NCI-H524 (cell line): ENCODE measurements around the gene TRANK1.
A peak's percentile ranks its signal among the peaks of the same experiment; 100 is the strongest.

Experiments used
- DNase-seq, 2 experiments: peaks; one replicate each; lab custom pipeline; 2025; lab: John Stamatoyannopoulos, UW

TRANK1 gene

GRCh38 chr3:36843065-36844051, 101.5 kb downstream of the TRANK1 start:
- peak; percentile 44 to 75 for DNase-seq

DNA sequence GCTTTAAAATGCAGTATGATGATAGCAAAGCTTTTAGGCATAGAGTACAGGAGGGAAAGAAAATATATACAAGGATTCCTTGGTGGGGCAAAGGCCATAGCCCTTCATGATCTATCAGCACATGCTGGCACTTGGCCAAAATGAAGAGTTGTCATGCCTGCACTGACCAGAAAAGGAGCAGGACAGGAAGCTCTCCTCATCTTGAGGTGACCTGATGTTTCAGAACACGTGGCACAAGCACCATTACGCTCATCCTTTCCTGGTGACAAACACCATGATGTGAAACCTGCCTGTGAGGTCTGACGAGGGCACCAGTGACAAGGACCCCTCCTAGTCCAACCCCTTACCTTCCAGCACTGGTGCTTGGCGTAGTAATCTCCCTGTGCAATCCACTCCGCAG, 102.6 kb downstream of the TRANK1 start:
- no peak for DNase-seq

- DNase-seq: no peak
Observed at GRCh38 chr3:36840453-36840921, 104.4 kb downstream of the TRANK1 start.

DNA sequence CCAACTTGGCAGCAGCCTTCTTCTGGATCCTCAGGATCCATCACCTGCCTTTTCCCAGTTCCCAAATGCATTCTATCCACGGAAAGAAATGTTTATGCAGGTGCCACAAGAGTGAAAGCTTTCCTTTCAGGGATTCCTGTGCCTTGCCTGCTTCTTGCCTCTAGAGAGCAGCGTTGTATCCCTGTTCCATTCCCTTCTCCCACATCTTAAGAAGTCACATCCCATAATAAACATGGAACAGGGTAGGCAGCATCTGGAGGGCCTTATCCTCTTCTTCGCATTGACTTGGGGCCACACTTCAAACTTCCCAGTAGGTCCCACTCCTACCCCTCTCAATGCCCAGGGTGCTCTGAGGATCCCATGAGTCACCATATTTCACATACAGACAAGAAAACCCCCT, 107.8 kb downstream of the TRANK1 start:
- DNase-seq: peak in 1 of 2 experiments; percentile 60

DNA sequence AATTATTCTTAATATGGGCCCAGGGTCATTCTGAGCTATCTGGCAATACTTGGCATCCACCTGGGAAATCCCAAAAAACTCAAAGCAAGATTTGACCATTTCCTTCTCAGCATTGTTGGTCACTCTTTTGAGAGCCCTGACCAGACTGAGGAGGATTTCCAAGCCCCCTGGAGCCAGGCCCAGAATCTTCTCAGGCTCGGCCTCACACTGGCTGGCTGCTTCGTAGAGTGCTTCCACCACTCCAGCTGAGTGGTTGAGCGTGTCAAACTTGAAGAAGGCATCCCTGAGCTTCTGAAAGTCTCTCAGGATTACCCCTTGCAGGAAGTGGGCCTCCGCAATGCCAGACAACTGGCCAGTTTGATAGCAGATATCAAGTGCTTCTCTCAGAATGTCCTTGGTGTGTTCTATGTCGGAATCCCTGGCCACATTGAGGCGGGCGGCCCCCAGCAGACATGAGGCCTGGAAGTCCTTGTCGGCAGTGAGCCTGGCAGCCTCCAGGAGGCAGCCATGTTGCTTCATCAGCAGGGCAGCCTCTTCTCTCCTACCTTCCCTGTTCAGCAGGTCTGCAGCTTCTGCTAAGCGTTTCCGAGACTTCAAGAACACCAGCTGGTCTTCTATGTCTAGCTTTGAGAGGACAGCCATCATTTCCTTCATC, 111.6 kb downstream of the TRANK1 start:
- DNase-seq: no peak

- no peak for DNase-seq
Observed at GRCh38 chr3:36832406-36832805, 112.4 kb downstream of the TRANK1 start.

DNA sequence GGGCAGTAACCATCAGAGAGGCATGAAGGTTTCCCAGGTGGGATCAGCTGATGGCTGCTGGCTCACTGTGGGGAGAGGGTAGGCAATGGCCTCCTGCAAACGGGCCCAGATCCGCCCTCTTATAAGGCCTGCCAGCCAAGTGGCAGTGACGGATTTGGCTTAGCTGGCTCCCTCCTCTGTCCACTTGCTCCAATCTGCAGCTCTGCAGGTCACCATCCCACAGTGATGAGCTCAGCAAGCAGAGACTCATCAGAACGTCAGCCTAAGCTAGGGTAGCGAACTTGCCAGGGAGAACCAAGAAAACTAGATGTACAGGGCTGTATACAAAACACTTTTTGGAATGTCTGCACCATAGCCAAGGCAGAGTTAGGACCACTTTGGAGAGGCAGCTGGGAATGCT, 117.7 kb downstream of the TRANK1 start:
- DNase-seq: no peak

- DNase-seq: no peak
Observed at GRCh38 chr3:36826240-36826639, 118.6 kb downstream of the TRANK1 start.

GRCh38 chr3:36824443-36824842, 120.4 kb downstream of the TRANK1 start:
- DNase-seq: no peak

DNA sequence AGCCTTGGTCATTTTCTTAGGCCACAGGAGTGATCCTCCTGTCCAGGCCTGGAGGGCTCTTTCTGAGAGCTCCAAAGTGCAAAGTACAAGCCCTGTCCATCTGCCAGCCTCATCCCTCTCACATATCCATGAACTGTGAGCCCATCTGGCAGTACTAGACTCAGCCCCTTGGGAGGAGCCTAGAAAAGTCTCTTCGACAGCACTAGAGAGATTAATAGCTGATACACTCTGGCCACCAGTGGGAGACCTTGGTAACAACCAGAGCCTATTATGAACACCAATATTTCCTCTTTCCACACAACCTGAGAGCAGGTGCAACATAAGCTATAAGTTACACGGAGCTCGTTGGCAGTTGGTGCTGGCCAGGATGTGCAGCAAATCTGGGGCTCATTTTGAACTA, 121.0 kb downstream of the TRANK1 start:
- DNase-seq: peak; percentile 87 to 96

DNA sequence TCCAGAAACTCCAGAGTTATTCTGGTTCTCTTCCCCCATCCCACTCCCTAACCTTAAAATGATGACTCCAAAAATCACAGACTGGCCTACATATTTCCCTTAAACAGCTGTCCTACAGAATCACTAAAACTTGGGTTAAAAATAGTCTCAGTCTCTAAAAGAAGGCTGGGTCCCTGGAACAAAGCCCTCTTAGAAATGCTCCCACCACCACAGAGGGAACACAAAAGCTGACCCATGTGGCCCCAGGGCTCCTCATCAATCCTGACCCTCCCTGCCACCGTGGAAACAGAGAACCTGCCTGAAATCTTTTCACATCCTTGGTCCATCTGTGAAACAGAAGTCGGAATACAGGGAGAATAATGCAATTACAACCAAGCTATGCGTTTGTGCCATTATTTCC, 124.8 kb downstream of the TRANK1 start:
- no peak for DNase-seq

DNA sequence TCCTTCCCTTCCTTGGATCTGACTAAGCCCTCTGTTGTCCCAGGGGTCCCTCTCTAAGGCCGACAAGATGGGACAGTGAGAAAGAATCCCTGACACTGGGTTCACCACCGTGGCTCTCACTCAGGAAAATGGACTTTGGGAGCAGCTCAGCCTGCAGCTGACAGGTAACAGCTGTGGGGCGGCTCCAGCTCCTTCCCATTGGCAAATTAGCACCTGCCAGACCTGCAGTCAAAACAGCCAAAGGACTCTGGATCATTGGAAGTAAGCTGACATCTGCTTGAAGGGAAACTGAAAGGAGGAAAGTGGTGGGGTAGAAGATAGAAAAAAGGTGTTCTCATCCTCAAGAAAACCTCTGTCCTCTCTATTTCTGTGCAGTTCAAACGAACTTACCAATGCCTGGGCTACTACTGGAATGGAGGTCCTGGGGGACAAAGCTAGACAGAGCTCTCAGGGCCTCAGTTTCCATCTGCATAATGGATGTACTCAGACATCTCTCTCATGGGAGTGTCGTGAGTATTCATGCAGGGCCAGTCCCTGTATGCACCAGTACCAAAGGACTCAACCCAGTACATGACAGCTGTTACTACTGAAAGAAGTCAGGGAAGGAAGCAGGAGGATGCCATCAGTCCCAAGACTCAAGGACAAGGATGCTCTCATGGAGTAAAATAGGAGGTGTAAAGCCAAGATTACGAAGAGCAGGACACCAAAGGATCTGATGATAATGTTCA, 126.9 kb downstream of the TRANK1 start:
- DNase-seq: peak in 1 of 2 experiments; percentile 29

- no peak for DNase-seq
Observed at GRCh38 chr3:36815375-36815774, 129.5 kb downstream of the TRANK1 start.

DNA sequence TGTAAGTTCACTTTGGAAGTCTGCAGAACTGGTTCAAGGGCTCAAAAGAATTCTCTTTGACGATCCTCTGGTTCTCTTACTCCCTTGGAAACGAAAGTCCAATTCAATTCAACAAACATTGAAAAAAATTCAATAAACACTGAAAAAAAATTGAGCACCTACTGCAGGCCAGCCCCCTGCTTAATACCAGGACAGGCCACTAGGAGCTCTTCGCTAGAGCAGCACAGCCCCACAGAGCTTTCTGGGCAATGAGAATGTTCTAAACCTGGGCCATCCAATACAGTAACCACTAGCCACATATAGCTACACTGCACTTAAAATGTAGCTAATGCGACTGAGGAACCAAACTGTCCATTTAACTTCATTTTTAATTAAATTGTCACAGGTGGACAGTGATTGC, 130.1 kb downstream of the TRANK1 start:
- no peak for DNase-seq

DNA sequence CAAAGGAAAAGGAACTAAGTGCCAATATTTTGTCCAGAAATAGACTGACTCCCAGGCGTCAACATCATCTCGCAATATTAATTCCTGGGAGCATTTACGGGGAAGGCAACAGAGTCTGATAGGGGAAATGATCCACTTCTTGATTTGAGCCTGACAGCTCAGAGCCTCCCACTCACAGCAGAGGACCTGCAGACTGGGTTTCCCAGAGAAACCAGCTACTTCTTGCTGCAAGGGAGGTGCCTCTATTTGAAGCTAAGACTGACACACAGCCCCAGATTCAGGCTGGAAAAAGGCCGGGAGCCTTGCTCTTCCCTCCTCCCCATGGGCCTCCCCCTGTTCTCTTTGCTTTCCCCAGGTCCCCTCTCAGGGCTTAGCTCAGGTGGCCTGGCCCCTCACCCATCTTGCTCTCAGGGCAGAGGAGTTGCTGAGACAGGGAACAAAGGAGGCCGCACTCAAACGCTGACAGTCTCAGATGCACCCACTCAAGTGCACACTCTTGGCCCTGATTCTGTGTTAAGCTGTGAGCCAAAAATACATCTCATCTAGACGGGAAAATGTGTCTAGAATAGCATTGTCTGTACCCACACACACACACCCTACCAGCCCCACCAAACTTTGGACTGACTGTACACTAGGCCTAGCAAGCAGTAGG, 130.7 kb downstream of the TRANK1 start:
- DNase-seq: no peak

DNA sequence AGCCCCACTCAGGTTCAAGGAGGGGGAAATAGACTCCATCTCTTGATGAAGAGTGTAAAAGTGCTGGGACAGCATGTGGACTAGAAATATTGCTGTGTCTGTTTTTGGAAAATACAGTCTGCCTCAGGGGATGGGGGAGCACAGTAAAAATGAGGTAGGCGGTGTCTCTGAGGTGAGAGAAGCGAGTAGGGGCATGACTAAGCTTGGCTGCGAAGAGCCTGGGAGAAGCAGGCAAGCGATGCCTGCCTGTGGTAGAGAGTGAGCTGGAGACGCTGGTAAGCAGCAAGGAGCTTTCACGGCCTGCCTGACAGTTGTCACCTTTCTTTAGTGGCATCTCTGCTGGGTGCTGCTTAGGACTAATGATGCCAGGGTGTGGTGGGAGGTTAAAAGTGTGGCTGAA, 131.5 kb downstream of the TRANK1 start:
- DNase-seq: no peak

- DNase-seq: no peak
Observed at GRCh38 chr3:36812240-36812639, 132.6 kb downstream of the TRANK1 start.

- no peak for DNase-seq
Observed at GRCh38 chr3:36811768-36812167, 133.1 kb downstream of the TRANK1 start.

DNA sequence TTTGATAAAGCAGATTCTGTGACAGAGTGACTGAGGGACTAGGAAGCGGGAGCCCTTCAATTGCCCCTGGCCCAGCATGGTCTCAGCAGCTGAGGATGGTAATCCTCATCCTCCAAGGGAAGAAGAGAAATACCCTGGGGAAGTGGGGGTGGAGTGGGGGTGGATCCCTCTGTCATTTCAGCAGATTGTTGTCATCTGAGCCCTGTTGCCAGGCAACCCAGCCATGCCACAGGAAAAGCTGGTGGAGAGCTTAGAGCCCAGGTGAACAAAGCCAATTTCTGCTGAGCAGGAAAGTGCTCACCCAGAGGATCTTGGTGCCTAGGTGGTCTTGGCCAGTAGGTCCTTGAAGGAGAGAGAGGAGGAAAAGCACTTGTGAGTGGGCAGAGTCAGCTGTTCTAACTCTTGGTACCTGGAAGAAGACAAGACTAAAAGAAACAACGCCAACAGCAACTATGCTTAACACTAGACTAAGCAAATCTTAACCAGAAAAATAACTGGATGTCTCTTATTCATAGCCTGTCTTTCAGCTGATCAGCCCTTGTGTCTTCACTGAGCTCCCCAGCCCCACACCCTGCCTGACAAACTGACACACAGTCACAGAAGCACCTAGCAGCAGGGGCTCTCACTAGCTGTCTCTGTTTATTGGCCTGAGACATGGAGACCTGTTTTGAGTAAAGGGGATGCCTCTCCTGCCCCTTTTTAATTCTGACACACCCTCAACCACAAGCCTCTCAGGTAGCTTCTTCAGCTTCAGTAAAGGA, 140.4 kb downstream of the TRANK1 start:
- DNase-seq: peak; percentile 83 to 91

- DNase-seq: no peak
Observed at GRCh38 chr3:36803091-36803791, 141.6 kb downstream of the TRANK1 start.
